Sigmoid colon (tissue), 7 donors: ENCODE data around the gene SRRM3. TPM values are rescaled to one million over a fixed set of nuclear protein-coding genes. Genes with fewer than 3 reads are reported as not detected.
"Not testable (repeated sequence)": the region's sequence is repeated elsewhere in the genome, so short reads cannot be mapped to it uniquely, and the experiment has no call there.

Experiments
- DNase-seq: peaks from one replicate; pipeline ENCODE4 v3.0.0-alpha.2; 2019
- H3K27ac ChIP-seq, 4 donors: fragments of 200-600 bp; sonication (generic); one replicate each; pipeline ENCODE4 v1.5.1; 2016 to 2019; ENCODE audit warnings: mild to moderate bottlenecking in 1 of 4
- H3K27me3 ChIP-seq, 3 donors: fragments of 200-600 bp; sonication (generic); one replicate each; pipeline ENCODE4 v1.5.1; 2019; ENCODE audit warnings: mild to moderate bottlenecking in 1 of 3
- H3K36me3 ChIP-seq, 4 donors: fragments of 200-600 bp; sonication (generic); one replicate each; pipeline ENCODE4 v1.5.1; 2016 to 2019
- H3K4me1 ChIP-seq, 4 donors: fragments of 200-600 bp; sonication (generic); one replicate each; pipeline ENCODE4 v1.5.1; 2017 to 2019
- H3K4me3 ChIP-seq, 4 donors: fragments of 200-600 bp; sonication (generic); one replicate each; pipeline ENCODE4 v1.5.1; 2017 to 2019; ENCODE audit warnings: mild to moderate bottlenecking in 2 of 4, moderate library complexity in 1 of 4
- H3K9me3 ChIP-seq, 4 donors: fragments of 200-600 bp in 3 of 4; sonication (generic) in 3 of 4; one replicate each; pipeline versions ENCODE4 v1.5.1 to v1.6.1; 2013 to 2019
- CTCF ChIP-seq, 4 experiments: fragments of 450-650 bp in 3 of 4; fragments of 200-600 bp in 1 of 4; IDR thresholded peaks; one replicate each; pipeline ENCODE4 v1.5.1; 2016 to 2019; ENCODE audit warnings: antibody characterized with exemption in 4 of 4, mild to moderate bottlenecking in 3 of 4, moderate library complexity in 2 of 4
- EP300 ChIP-seq, 4 donors: sonication (generic); formaldehyde crosslinking; IDR thresholded peaks; one replicate each; pipeline ENCODE4 v1.6.1; 2017; ENCODE audit warnings: antibody characterized with exemption in 4 of 4
- POLR2A ChIP-seq, 2 donors: fragments of 450-650 bp; IDR thresholded peaks; one replicate each; pipeline ENCODE4 v1.6.1; 2016; ENCODE audit warnings: antibody characterized with exemption in 2 of 2, mild to moderate bottlenecking in 2 of 2, moderate library complexity in 2 of 2
- POLR2AphosphoS5 ChIP-seq, 4 donors: sonication (generic); formaldehyde crosslinking; IDR thresholded peaks; one replicate each; pipeline ENCODE4 v1.6.1; 2017; ENCODE audit warnings: antibody characterized with exemption in 4 of 4
- WGBS, 2 donors: extraction: QIAGEN DNeasy Blood & Tissue Kit; methylation state at CpG; one replicate each; pipeline ENCODE4 v1.1.7; 2013; 5-methylcytosine and 5-hydroxymethylcytosine counted together
- intact Hi-C: fragments of 100-400 bp; cut with DNase I; formaldehyde crosslinking; loops from one replicate; pipeline ENCODE4 v1.15.1; 2023
- polyA plus RNA-seq, 3 donors: library from polyadenylated mRNA; stranded (reverse); fragments of 200-250 nt; gene quantifications; one replicate each; pipeline ENCODE4 v1.2.3, GENCODE V29; 2013
- total RNA-seq, 4 donors: library from RNA; depleted of rRNA; stranded (reverse); fragments of >200 nt; gene quantifications; one replicate each; pipeline ENCODE4 v1.1.0, GENCODE V29; 2016
- donor health status: healthy with polysubstance abuse.
- donor health status: Bipolar disorder and iron deficiency.
- donor health status: healthy.

SRRM3 gene
- total and polyA plus RNA-seq, 7 donors: 1.4 to 16.1 (median 2.2) TPM

DNA sequence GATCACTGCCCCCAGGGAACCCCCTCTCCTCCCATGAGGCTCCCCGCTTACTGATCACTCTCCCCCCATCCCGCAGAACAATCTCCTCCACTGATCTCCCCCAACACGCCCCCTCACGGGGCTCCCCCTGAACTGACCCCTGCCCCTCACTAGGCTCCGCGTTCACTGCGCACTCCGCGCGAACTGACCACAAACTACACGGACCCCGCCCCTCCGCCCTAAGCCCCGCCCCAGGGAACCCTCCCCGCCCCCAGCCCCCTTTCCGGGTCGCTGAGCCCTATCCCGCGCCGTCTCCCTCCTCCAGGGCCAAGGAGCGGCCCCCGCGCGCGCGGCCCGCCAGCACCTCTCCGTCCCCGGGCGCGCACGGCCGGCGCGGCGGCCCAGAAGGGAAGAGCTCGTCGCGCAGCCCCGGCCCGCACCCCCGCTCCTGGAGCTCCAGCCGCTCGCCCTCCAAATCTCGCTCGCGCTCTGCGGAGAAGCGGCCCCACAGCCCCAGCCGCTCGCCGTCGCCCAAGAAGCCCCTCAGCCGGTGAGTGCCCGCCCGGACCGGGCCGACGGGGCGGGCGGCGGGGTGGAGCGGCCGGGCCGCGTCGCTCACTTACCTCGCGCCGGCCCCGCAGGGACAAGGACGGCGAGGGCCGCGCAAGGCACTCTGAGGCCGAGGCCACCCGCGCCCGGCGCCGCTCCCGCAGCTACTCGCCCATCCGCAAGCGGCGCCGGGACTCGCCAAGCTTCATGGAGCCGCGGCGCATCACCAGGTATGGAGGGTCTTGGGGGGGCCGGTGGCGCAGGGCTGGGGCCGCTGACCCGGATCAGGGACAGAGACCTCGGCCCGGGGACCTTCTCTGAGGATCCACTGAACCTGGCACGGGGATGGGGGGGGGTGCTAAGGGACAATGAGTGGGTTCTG is 80.9 kb downstream of the SRRM3 start:
- Histone ChIP-seq H3K9me3 (no peaks in the 10 kb centered on the region), H3K27ac (no peak overlapping the region), H3K27me3 (peaks cover 19 to 44% (median 26%) of the 10 kb centered on the region in 3 donors), H3K4me3 (peak overlapping the region; percentile 12 to 53 (median 48)), H3K36me3 (no peaks in the 10 kb centered on the region), H3K4me1 (peaks cover 0 to 21% (median 18%) of the 10 kb centered on the region in 4 donors)
- DNase-seq: no peak
- 2 to 3% methylated on average over 98 of the region's 98 CpGs for WGBS, 2 donors
- intact Hi-C loops: loop anchor here (5.0 kb wide), 1 partner anchor 35 kb away; no protein-coding TSS in a partner anchor
- no peak for TF ChIP-seq POLR2A (IDR thresholded peaks at IDR 0.05)
- TF ChIP-seq POLR2AphosphoS5 (IDR thresholded peaks at IDR 0.05): peak in 1 of 4 donors; percentile 42
- TF ChIP-seq CTCF (IDR thresholded peaks at IDR 0.05): no peak

DNA sequence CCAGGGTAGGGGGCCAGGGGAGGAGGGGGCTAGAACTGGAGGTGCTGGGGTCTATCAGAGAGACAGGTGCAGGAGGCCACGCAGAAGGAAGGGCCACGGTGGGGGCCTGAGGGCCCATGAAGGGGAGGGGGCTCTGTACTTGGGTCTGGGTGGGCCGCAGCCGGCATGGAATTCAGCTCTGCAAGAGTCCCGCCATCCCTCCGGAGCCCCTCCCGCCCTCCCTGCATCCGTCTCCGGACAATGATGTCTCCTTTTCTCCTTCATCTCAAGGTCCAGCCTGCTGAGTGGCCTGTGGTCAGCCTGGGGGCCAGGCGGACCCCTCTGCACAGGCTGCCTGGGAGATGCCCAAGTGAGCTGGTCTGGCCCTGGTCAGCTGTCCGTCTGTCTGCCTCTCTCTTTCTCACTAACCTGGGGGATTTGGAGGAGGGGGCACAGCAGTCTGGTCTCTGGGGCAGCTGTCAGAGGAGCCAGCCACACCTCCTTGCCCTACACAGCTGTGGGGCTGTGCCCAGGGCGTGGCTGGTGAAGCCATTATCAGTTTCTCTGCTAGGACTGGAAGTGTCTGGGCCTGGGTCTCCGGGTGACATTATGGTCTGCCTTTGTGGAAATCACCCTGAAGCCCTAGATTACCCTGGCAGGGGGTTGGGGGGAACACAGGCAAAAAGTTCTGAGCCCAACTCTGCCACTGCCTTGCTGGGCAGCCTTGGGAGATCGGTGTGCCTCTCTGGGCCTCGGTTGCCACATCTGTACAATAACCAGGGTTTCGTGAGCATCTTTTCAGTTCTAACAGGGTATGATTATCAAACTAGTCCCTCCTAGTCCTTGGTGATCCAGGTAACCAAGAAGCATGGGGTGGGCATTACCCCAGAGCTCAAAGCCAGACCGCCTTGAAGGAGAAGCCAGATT is 81.8 kb downstream of the SRRM3 start:
- no peak for DNase-seq
- WGBS, 2 donors: 41 to 70% methylated on average over 17 of the region's 17 CpGs
- Histone ChIP-seq H3K9me3 (no peaks in the 10 kb centered on the region), H3K4me3 (peak overlapping the region in 3 of 4 donors; percentile 43 to 53 (median 52)), H3K27ac (no peak overlapping the region), H3K36me3 (no peaks in the 10 kb centered on the region), H3K27me3 (peaks cover 19 to 41% (median 26%) of the 10 kb centered on the region in 3 donors), H3K4me1 (peaks cover 0 to 21% (median 18%) of the 10 kb centered on the region in 4 donors)
- intact Hi-C loops: loop anchor here (5.0 kb wide), 1 partner anchor 34 kb away; no protein-coding TSS in a partner anchor
- TF ChIP-seq CTCF (IDR thresholded peaks at IDR 0.05) (no peak), POLR2A (IDR thresholded peaks at IDR 0.05) (no peak), POLR2AphosphoS5 (IDR thresholded peaks at IDR 0.05) (no peak)

- TF ChIP-seq POLR2AphosphoS5 (IDR thresholded peaks at IDR 0.05): no peak
- TF ChIP-seq POLR2A (IDR thresholded peaks at IDR 0.05): no peak
- no peak for TF ChIP-seq EP300 (IDR thresholded peaks at IDR 0.05)
- TF ChIP-seq CTCF (IDR thresholded peaks at IDR 0.05): no peak
- H3K9me3 ChIP-seq: no peaks in the 10 kb centered on the region
- intact Hi-C loops: no loop called here
- 72 to 87% methylated on average over 29 of the region's 29 CpGs for WGBS, 2 donors
- DNase-seq: peak; percentile 69
- H3K36me3 ChIP-seq: no peaks in the 10 kb centered on the region
- H3K4me3 ChIP-seq: no peak overlapping the region
- H3K27me3 ChIP-seq: peaks cover 19 to 32% (median 22%) of the 10 kb centered on the region in 3 donors
- peaks cover 0 to 21% (median 19%) of the 10 kb centered on the region in 4 donors for H3K4me1 ChIP-seq
- H3K27ac ChIP-seq: no peak overlapping the region
These were observed 84.1 kb downstream of the SRRM3 start for GRCh38 chr7:76285604-76286374.

DNA sequence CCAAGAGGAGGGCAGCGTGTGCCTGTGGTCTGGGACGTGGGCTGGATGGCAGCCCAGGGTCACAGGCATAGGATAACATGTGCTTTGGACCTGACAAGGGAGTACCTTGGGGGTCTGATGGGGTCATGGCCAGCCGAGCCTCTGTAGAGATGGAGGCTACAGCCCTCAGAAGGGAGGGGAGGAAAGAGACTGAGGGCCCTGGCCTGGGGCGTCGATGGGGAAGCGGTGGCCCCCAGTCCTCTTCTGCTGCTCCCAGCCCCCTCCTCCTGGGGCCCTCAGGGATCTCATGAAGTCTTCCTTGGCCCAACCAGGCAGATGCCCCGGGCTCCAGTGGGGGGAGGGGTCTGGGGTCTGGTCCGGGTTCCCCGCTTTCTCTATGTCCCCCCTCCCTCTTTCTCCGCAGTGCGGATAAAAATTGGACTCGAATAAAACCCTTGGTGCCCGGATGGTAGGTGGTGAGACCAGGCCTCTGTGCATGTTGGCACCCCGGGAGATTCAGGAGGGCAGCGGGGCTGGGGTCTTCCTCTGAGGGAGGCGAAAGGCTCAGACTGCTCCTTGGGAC is 85.2 kb downstream of the SRRM3 start:
- no peak overlapping the region for H3K4me3 ChIP-seq
- TF ChIP-seq POLR2AphosphoS5 (IDR thresholded peaks at IDR 0.05) (no peak), POLR2A (IDR thresholded peaks at IDR 0.05) (no peak), CTCF (IDR thresholded peaks at IDR 0.05) (no peak), EP300 (IDR thresholded peaks at IDR 0.05) (no peak)
- intact Hi-C loops: no loop called here
- 87 to 90% methylated on average over 16 of the region's 16 CpGs for WGBS, 2 donors
- H3K4me1 ChIP-seq: peaks cover 0 to 26% (median 24%) of the 10 kb centered on the region in 4 donors
- DNase-seq: peak; percentile 55
- H3K27ac ChIP-seq: no peak overlapping the region
- no peaks in the 10 kb centered on the region for H3K36me3 ChIP-seq
- H3K27me3 ChIP-seq: peaks cover 16 to 23% (median 19%) of the 10 kb centered on the region in 3 donors
- H3K9me3 ChIP-seq: no peaks in the 10 kb centered on the region

DNA sequence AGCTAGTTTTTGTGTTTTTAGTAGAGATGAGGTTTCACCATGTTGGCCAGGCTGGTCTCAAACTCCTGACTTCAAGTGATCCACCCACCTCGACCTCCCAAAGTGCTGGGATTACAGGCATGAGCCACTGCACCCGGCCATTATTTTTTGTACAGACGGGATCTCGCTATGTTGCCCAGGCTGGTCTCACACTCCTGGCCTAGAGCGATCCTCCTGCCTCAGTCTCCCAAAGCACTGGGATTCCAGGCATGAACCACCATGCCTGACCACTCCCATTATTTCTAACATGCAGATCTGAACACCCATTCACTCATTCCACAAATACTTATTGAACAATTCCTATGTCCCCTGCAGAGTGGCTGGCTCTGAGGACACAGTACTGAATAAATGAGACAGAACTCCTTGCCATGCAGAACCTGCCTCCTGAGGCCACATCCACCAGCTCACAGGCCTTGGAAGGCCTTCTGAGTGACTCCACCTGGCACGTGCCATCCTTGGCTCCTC is 89.2 kb downstream of the SRRM3 start:
- H3K4me1 ChIP-seq: peaks cover 0 to 49% (median 49%) of the 10 kb centered on the region in 4 donors
- WGBS, 2 donors: 83 to 87% methylated on average over 6 of the region's 6 CpGs

More for the DNA sequence above, 89.2 kb downstream of the SRRM3 start:
- not testable (repeated sequence) for DNase-seq, H3K36me3 ChIP-seq, H3K27me3 ChIP-seq, H3K9me3 ChIP-seq, H3K4me3 ChIP-seq
- intact Hi-C loops: loop anchor here (1.0 to 2.0 kb wide), 3 partner anchors 23 to 113 kb away; partner anchors contain the start of gene YWHAG
- peak overlapping the region; percentile 97 to 100 (median 99) for H3K27ac ChIP-seq
